ENCODE data around the gene FBN2. TPM values are rescaled to one million over a fixed set of nuclear protein-coding genes. Genes with fewer than 3 reads are reported as not detected.

Gene FBN2
- total RNA-seq, 1 experiment from 2014 or later: 0.08 TPM

- Histone ChIP-seq H3K4me3 (ENCODE audit: low read depth in 2 of 2, low read length in 2 of 2) (no peak overlapping the region), H3K27ac (ENCODE audit: low read length) (no peak overlapping the region), H3K36me3 (ENCODE audit: control insufficient read depth, insufficient read depth, low read length) (no peaks in the 10 kb centered on the region), H3K9me3 (ENCODE audit: control insufficient read depth, insufficient read depth, low read depth, low read length) (no peaks in the 10 kb centered on the region), H3K4me1 (ENCODE audit: control insufficient read depth, insufficient read depth, low read length) (no peaks in the 10 kb centered on the region), H3K27me3 (ENCODE audit: control insufficient read depth, insufficient read depth, low read length) (no peaks in the 10 kb centered on the region)
- ChIA-PET POLR2A (no interaction called here), CTCF (no interaction called here)
- no peak for TF ChIP-seq CTCF (IDR thresholded peaks at IDR 0.05)
- TF ChIP-seq TCF7L2 (IDR thresholded peaks at IDR 0.05; ENCODE audit: low read depth, low read length): no peak
- no peak for TF ChIP-seq POLR2AphosphoS5 (IDR thresholded peaks at IDR 0.05; ENCODE audit: low read depth, low read length)
- no peak for TF ChIP-seq REST (IDR thresholded peaks at IDR 0.05; ENCODE audit: insufficient read depth in 1 of 2, low read depth in 2 of 2, low read length in 1 of 2)
- no peak for TF ChIP-seq SIN3A (IDR thresholded peaks at IDR 0.05; ENCODE audit: borderline replicate concordance, insufficient read depth, low read depth, low read length)
- ATAC-seq: no peak
- DNase-seq (ENCODE audit: low read depth, low spot score): no peak
- intact Hi-C loops (cut with micrococcal nuclease; ENCODE audit: unreplicated experiment) (no loop called here), in situ Hi-C loops (cut with HindIII; ENCODE audit: low pct_unique_long_range_greater_than_20kb, low sequenced_read_pairs) (no loop called here)
- no TSS peak for BruUV-seq (replicated peaks)
These were observed 300.5 kb downstream of the FBN2 start for GRCh38 chr5:128237546-128237945.

- ChIA-PET POLR2A (no interaction called here), CTCF (no interaction called here)
- no TSS peak for BruUV-seq (replicated peaks)
- intact Hi-C loops (cut with micrococcal nuclease; ENCODE audit: unreplicated experiment) (no loop called here), in situ Hi-C loops (cut with HindIII; ENCODE audit: low pct_unique_long_range_greater_than_20kb, low sequenced_read_pairs) (no loop called here)
- Histone ChIP-seq H3K9me3 (ENCODE audit: control insufficient read depth, insufficient read depth, low read depth, low read length) (no peaks in the 10 kb centered on the region), H3K27me3 (ENCODE audit: control insufficient read depth, insufficient read depth, low read length) (no peaks in the 10 kb centered on the region), H3K4me3 (ENCODE audit: low read depth in 2 of 2, low read length in 2 of 2) (no peak overlapping the region), H3K36me3 (ENCODE audit: control insufficient read depth, insufficient read depth, low read length) (no peaks in the 10 kb centered on the region), H3K4me1 (ENCODE audit: control insufficient read depth, insufficient read depth, low read length) (no peaks in the 10 kb centered on the region), H3K27ac (ENCODE audit: low read length) (no peak overlapping the region)
- DNase-seq (ENCODE audit: low read depth, low spot score) (no peak), ATAC-seq (no peak)
- no peak for TF ChIP-seq REST (IDR thresholded peaks at IDR 0.05; ENCODE audit: insufficient read depth in 1 of 2, low read depth in 2 of 2, low read length in 1 of 2)
- no peak for TF ChIP-seq TCF7L2 (IDR thresholded peaks at IDR 0.05; ENCODE audit: low read depth, low read length)
- no peak for TF ChIP-seq CTCF (IDR thresholded peaks at IDR 0.05)
- no peak for TF ChIP-seq SIN3A (IDR thresholded peaks at IDR 0.05; ENCODE audit: borderline replicate concordance, insufficient read depth, low read depth, low read length)
- no peak for TF ChIP-seq POLR2AphosphoS5 (IDR thresholded peaks at IDR 0.05; ENCODE audit: low read depth, low read length)
These were observed 301.0 kb downstream of the FBN2 start for GRCh38 chr5:128237000-128237399.
